Amniotic epithelial cell (primary cell): Measurements from ENCODE around the gene FAM53B.
A peak's percentile ranks its signal among the peaks of the same experiment; 100 is the strongest.

Source experiments
- DNase-seq: peaks from one replicate; pipeline ENCODE4 v3.0.0-alpha.2; 2010; ENCODE audit warnings: low read depth

The FAM53B gene

DNA sequence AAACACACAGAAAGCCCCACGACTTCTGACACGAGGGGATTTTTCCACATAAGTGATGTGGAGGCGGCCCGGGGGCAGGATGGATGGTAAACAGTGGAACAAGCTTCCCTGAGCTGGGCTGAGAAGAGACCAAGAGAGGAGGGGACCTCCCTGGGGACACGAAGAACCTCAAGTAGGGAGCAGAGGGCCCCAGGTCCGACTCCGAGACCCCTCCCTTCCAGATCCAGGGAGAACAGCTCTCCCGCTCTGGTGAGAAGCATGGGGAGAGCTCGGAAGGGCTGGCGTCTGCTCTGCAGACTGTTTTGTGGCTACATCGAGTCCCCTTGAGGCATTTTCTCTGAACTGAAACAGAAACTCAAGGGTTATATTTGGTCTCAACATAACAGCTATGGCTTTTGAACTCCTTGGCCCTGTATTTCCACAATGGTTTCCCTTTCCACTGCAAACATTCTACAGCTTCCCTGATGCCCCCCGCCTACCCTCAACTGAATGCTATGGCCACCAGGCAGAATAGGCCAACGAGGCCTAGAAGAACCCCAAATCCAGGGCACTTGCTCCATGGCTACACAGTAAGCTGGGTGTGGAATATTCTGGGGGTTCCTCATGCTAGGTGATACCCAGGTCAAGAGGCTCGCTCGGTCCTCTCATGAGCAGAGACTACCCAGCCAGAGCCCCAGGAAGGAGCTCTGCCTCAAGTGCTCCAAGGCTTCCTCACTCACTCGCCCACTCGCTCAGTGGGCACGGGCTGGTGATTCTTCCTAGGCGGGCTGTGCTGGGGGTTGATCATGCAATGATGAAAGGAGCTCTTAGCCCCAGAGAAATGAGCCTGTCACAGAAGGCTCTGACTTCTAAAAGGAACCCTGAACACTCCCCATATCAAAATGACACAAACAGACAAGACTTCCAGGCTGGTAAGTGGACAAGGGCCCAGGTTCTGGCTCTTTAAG lies 47.5 kb downstream of the FAM53B start:
- no peak for DNase-seq

DNA sequence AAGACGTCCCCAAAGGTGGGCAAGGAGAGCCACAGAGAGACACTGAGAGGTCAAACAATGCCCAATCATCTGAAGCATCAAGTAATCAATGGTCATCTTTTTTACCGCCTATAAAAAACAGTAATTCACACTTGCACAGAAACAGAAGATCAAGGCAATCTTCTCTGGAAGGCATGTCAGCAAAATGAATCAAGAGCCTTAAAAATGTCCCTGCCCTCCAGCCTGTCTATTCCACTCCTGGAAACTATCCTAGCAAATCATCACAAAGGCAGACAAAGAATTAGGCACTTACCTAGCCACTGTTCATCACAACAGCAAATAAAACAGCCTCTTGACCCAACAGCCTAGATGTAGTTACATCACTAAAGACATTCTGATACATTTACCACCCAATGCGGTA lies 48.9 kb downstream of the FAM53B start:
- DNase-seq, result no peak

DNA sequence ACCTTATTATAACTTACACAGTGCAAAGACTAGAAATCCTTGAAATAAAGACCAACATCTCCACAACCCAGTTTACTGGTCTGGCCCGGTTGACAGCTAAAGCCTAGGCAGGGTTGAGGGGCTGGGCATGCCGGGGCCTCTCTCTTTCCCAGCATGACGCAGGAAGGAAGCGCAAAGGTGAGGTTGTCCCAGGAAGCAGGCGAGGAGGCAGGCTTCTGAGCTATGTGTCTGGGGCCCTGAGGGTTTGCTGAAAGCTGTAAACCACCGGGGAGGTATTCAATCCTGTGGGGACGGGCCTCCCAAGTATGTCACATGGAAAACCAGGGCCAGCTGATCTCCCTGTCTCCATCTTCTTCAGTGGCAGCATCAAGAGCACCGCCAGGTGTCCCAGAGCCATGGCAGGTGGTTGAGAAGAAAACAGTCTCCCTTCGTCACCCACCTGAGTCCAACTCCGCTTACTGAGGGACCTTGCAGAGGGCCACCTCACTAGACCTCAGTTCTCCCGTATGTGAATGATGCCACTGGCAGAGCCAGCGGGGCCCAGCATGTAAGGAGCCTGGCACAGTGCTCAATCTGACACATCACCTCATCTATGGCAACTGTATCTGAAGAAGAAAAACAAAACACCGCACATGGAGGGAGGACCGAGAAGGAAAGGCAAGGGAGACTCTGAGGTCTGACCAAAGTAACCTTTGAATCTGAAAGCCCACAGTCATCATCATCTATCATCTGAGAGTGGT lies 49.5 kb downstream of the FAM53B start:
- no peak for DNase-seq

DNA sequence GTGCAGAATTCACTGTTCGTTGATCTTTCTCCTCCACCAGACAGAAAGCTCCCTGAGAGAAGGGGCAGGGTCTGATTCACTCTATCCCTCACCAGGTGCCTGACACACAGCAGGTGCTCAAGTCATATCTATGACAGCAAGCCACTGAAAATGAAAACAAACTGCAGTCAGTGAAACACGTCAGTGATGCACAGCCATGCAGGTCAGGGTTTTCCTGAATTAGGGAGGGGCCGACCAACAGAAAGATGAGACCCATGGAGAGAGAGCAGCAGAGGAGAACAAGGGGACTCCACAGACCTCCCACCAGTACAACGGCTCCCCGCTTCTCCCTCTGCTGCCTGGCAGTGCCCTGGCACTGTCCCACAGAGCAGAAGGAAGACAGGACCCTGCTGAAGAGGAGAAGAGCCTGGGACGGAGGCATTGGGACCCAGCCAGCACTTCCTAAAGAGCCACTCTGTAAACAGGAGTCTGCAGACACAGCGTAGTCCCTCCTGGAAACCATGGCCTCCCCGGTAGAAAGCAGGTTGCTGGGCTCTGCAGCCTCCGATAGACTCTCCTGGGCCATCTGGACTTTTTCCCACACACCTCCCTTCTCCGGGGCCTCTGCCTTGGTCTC lies 50.3 kb downstream of the FAM53B start:
- no peak for DNase-seq

DNA sequence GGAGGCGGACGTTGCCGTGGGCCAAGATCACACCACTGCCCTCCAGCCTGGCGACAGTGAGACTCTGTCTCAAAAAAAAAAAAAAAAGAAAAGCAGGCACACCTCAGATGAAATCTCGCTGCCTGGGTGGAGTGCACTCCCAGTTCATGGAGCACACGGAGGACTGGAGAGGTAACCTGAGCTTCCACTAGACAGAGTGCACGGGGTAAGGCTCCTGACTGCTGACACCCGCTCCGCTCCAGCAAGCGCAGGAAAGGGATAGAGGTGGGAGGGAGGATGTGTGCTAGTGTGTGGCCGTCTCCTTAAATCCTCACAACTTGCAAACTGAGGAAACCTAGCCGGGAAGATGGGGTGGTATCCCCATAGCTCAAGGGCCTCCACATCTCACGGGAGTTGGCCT lies 50.8 kb downstream of the FAM53B start:
- no peak for DNase-seq

DNA sequence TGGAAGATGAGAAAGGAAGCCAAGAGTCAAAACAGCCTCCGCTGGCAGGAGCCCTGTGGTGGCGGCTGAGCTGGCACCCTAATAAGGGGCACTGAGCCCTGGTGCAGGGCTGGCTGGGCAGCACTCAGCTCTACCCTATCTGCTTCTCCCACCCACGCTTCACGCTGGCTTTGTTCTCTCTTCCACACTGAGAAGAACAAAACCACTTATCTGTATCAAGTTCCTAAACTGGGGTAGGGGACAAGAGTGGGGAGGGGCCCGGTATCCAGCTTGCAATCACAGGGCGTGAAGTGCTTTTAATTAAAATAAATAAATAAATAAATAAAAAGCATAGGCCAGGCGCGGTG lies 52.1 kb downstream of the FAM53B start:
- DNase-seq, result no peak

DNA sequence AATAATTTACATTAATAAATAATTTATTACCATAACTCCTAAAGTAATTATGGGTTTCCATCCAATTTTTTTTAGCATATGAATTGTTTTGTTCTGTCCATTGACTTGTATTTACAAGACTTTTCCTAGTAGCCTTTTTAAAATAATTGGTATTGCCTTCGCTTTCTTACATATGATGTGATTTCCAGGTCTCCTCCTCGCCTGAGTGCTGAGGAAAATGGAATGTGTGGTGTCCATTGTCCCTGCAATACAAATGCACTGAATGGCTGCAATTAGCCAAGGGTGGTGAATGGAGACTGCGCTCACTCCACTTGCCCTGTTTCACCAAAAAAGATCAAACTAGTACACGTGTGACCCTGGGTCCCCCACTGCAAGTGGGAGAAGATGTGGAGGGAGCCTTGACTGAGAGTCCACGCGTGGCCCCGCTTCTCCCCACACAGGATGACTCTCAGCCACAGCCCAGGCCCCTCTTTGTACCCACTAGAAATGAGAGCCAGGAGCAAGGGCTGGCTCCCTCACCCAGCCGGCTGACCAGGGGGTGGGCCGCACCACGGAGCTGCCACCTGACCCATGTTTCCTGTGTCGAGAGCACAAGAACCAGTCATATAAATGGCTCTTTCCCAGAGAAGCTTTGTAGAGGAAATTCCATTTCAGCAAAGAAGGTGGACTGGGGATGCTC lies 52.6 kb downstream of the FAM53B start:
- no peak for DNase-seq

DNA sequence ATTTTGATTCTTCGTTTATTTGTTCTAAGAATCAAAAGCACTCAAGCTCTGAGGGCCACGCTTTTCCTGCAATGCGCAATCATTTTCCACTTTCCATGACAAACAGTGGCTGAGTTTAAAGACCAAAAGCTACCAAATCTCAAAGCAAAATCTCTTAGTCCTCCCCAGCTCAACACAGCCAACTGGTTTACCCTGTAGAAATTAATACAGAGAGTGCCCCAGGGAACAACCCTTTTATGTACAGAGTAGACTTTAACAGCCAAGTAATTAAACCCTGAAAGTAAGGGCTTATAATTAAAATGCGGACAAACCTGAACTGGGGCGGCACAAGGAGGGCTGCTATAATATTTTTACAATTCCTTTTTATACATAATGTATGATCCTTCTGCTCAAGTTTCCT lies 53.2 kb downstream of the FAM53B start:
- DNase-seq, result no peak

DNA sequence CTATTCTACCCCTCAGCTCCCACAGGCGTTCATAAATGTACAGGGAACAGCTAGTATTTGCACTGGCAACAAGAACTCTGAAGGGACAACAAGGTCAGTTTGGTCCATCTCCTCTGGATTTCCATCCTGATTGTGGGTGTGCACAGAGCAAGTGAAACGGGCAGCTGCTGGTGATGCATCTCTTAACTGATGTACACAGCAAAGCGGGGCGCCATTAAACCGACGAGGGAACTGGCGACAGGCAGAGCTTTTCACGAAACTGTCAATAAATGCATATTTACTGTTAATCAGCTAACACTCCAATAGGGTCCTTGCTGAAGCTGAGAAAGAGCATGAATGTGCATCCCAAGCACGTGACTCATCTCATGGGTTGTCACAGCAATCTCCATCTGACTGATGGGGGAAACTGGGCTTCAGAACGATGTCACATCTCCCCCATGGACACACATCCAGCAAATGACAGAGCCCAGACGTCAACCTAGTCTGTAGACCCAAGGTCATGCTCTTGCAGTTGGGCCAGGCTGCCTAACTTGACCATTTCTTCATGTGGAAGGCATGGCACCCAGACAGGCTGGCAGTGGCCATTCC lies 54.2 kb downstream of the FAM53B start:
- DNase-seq, result no peak

DNA sequence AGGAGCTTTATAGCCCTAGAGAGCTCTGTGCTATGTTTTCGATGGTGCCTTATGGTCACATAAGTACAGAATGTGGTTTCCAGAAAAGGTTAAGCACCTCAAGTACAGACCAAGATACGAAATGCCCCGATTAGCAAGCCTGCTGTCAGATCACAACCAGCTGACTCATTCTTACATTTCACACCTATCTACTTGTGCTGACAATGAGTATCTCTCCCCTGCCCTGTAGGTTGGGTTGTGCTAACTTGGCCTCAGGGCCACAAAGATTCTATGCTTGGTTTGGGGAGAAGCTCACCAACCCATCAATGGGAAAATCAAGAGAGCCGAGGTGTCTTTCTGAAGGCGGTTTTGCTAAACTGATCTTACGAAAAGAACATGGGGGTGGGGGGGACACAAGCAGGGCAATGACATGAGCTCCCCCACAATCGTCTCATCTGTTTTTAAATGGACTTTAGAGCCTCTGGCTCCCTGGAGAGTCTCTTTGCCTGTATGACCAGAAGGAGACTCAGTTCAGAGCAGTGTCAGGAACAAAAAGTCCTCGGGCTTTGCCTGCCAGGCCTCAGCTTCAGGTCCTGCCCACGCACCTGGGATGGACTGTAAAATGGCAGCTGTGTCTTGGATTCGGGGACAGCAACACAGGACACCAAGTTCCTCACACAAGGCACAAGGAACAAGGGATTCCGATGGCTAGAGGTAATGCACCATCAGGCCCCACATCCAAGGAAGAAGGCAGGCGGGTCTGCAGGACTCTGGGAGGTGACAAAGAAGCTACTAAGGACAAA lies 55.1 kb downstream of the FAM53B start:
- peak; percentile 83 for DNase-seq

DNA sequence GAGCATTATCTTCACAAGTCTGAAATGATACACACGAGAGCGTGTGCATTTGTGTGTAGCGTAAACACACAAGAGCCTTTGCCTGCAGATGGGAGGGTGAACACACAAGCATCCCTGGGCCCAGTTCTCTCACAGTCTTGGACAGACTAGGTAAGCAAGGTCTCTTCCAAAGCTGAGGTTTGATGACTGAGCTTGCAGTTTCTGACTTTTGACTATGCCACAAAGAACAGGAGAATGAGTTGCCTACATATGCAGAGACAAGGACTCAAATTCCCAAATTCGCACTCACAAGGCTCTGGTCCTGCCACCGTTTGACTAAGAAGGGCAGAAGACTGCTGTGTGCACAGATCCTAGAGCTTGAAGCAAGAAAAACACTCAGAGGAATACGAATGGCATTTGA lies 55.8 kb downstream of the FAM53B start:
- no peak for DNase-seq

DNA sequence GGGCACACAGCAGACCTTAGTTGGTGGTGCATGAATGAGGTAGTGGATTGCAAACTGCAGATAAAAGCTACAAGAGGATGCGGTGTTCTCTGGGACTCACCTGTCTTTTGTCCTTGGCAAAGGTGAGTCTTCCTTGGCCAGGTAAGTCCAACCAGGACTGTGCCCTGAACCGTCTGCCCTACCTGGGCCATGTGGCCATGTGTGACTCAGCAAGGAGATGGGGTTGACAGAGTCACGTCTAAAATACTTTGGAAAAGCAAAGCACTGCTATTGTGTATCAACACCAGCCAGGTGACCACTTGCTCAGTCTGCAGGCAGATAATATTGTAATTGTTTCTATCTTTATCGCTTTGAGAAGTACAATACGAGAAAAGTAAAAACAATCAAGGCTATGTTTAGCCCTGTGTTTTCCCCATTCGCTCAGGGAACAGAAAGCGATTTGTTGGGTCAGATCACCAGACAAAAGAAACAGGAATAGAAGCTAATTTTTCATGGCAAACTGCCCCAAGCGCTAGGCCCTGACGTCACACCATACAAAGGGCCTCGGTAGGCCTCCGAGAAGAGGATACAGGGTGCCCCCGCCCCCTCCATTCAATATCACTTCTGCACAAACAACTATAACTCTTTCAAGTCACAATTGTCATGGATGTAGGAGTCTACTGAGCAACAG lies 57.3 kb downstream of the FAM53B start:
- DNase-seq, result no peak

DNA sequence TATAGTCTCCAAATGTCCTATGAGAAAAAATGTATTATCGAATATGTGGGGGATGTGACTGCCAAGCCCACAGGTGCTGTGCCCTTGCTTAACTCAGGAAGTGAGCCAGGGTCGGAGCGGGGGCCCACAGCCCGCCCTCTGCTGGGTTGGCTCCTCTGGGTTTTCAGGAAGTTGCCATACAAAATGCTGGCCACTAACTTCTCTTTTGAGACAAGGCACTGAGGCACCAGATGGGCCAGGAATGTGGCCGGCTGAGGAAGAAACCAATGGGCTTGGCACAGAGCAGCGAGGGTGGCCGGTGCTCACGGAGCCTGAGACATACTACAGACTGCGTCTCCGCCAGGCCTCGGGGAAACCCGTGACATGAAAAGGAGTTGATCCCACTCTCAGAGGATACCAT lies 58.9 kb downstream of the FAM53B start:
- no peak for DNase-seq

DNA sequence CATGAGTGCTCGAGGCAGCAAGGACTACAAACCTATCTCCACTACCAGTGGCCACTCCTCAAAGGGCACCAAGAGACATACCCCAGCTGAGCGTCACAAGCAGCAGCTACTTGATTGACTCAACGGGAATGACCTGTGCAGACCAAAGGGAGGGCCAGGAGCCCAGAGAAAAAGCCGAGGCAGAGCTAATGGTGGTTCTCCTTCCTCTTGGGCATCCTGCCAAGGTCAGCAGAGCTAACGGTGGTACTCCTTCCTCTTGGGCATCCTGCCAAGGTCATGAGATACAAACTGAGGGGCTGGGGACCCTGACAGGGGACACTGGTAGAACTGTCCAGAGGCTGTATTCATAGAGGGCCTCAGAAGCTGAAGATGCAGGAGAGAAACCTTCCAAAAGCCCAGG lies 60.4 kb downstream of the FAM53B start:
- DNase-seq, result no peak

DNA sequence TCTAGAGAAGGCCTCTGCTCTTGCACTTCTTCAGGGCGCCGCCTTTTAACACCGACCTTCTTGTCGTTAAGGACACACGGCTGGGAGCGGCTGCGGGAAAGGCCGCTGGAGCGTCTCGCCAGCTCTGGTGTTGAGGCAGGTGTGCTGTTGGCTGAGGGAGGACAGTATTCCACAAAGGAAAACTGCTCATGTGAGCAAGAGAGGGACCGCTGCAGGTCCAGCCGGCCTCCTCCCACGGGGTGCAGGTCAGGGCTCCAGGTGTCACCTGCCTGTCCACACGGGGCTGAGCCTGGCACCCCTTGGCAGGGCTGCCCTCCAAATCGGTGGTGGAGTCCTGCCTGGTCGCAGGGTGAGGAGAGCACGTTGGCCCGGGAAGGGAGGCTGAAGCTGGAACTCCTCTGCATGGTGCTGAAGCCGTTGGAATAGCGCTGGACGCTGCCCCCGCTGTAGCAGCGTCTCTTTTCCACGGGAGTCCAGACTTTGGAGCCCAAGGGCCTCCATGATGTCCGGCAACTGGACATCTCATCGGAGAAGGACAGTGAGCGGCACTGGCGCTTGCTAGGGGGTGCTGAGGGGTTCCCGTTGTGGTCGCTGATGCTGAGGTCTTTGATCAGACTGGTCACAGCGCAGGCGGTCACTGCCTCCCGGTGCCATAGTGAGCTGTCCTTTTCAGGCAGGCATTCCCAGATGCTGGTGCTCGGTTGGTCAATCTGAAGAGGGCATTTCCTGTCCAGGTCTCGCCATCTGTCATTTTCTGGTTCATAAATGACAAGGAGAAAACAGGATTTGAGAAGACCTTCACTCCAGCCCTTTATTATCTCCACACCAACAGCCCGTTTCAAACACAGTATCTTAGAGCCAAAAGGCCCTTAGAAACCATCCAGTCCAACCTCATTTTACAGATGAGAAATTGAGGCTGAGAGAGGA lies 62.3 kb downstream of the FAM53B start:
- no peak for DNase-seq

DNA sequence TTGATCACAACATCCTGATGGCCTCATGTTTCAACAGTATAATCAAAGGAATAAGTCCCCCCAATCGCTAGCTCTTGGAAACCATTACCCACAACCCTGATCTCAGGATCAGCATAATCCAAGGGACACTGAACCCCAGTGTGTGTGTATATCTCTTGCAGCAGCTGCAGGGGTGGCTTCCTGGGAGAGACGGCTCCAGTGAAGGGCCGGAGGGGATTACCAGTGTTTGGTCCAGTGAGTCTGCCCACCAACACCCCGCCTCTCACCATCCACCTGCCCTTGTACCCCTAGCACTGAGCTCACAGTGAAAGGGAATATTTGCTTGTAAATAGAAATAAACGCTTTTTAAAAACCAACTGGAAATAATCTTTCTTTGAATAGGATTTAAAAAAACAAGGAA lies 63.1 kb downstream of the FAM53B start:
- no peak for DNase-seq

DNA sequence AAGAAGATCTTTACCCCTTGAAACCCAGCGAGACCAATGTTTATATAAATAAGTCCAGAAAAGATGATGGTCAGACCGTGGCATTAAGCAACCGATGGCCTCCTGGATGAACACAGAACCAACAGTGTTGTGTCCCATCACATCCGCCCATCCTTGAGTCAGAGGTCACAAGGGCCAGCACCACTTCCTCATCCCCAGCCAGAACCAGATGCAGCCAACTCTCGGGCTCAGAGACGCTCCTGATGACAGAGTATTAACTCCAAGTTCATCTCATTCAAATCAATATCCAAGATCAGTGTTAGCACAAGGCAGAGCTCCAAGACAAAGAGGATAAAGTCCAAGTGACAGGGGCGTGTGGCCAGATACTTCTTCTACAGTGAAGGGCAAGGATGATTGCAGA lies 63.5 kb downstream of the FAM53B start:
- DNase-seq, result peak; percentile 24

DNA sequence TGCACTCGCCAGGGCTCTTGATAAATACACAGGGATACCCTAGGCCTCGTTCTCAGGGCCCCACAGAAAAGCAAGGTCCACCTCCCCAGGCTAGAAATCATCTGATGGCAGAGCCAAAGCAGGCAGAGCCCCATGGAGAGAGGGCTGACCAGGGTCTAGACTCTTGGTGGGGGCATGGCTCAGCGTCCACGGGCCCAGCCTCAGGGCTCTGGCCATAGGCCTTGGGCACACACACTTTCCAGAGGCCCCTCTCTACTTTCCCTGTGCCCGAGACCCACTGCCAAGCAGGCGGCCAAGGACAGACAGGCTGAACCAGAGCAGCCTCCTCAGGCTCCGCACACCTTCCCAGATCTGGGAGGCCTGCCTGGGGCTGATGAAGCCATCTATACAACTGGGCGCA lies 64.8 kb downstream of the FAM53B start:
- no peak for DNase-seq

DNA sequence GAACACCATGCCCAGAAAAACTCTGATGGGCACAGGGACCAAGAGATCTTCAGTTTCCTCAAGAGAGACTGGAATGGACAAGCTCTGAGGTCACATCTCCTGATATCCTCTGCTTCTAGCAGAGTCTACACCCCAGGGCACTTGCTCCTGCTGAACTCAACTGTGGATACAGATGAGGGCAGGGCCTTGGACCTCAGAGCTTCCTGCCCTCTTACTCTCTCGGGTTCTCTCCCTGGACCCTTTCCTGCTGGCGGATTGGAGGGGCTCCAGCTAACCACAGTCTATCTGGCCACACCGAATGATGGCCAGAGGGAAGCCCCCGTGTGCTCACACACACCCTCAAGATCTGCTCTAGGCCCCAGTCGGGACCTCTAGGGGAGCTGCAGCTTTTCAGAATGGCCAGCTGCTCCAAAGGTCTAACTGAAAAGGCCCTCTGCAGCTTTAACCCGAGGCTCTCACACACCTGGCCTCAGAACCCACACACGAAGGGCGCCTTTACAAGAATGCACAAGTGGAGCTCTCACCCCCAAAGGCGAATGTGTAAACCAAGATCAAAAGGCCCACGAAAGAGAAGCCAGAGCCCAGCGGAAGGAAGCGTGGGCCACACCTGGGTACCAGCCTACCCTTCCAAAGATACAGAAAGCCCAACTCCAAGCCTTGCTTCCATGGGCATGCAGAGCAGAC lies 65.5 kb downstream of the FAM53B start:
- no peak for DNase-seq
